Endothelial cell of umbilical vein (primary cell): ENCODE results near the gene NUP205. TPM values are rescaled to one million over a fixed set of nuclear protein-coding genes. Genes with fewer than 3 reads are reported as not detected.
"Not testable (repeated sequence)": the region's sequence is repeated elsewhere in the genome, so short reads cannot be mapped to it uniquely, and the experiment has no call there.

ENCODE experiments used
- BruUV-seq: library from RNA; stranded (reverse); fragments of 400-500 nt; replicated peaks from 2 replicates; lab custom pipeline; 2021; lab: Mats Ljungman, UMichigan
- CTCF ChIA-PET: fragments of 300-600, 350-600 bp; sonication (Branson Sonifier 250); formaldehyde crosslinking; loops from one replicate; lab custom pipeline; 2021; ENCODE audit warnings: antibody characterized with exemption, inconsistent platforms; lab: Charles Lee
- POLR2A ChIA-PET: fragments of 300-600, 350-600 bp; sonication (Branson Sonifier 250); formaldehyde crosslinking; loops from one replicate; lab custom pipeline; 2021; ENCODE audit warnings: antibody characterized with exemption, inconsistent platforms; lab: Charles Lee
- DNase-seq: peaks from one replicate; pipeline ENCODE4 v3.0.0-alpha.2; 2011; ENCODE audit warnings: low read depth, low spot score
- FAIRE-seq: peaks from 2 replicates; lab custom pipeline; 2011; peaks lifted over from hg19 to GRCh38; lab: Jason Lieb, UNC
- H2AFZ ChIP-seq: 2 replicates; pipeline ENCODE4 v1.6.0; 2012; ENCODE audit warnings: low read depth, low read length, control low read depth, inconsistent platforms
- H3K27ac ChIP-seq: 2 replicates; pipeline ENCODE4 v1.5.1; 2011; ENCODE audit warnings: low read depth, mild to moderate bottlenecking, control low read depth, low read length, moderate library complexity; ENCODE audit not compliant: insufficient read depth
- H3K27me3 ChIP-seq, 2 experiments: 2 replicates each; pipeline versions ENCODE4 v1.6.0 to v1.6.1; 2011; ENCODE audit warnings: low read length in 2 of 2, mixed read lengths in 1 of 2; ENCODE audit not compliant: control insufficient read depth in 2 of 2, insufficient read depth in 2 of 2
- H3K36me3 ChIP-seq, 2 experiments: 2 replicates in 1 of 2; 3 replicates in 1 of 2; pipeline ENCODE4 v1.5.1; 2011; ENCODE audit warnings: low read length in 2 of 2, mild to moderate bottlenecking in 1 of 2, moderate library complexity in 1 of 2; ENCODE audit not compliant: control insufficient read depth in 2 of 2, insufficient read depth in 2 of 2; ENCODE audit errors: extremely low read depth in 1 of 2
- H3K4me1 ChIP-seq: 3 replicates; pipeline ENCODE4 v1.5.1; 2011; ENCODE audit warnings: mild to moderate bottlenecking, low read length; ENCODE audit not compliant: control insufficient read depth, insufficient read depth; ENCODE audit errors: extremely low read depth
- H3K4me2 ChIP-seq: 2 replicates; pipeline ENCODE4 v1.6.1; 2011; ENCODE audit warnings: low read length, control low read depth, mixed read lengths; ENCODE audit not compliant: insufficient read depth
- H3K4me3 ChIP-seq, 3 experiments: fragments of 200-600 bp in 1 of 3; sonication (generic), shearing (Covaris generic) in 1 of 3; replicated peaks in 1 of 3; 2 replicates each; pipeline ENCODE4 v1.5.1; 2011 to 2016; ENCODE audit warnings: control low read depth in 3 of 3, low read length in 3 of 3, mild to moderate bottlenecking in 2 of 3, inconsistent platforms in 1 of 3, low read depth in 1 of 3, moderate library complexity in 1 of 3; ENCODE audit not compliant: insufficient read depth in 1 of 3
- H3K79me2 ChIP-seq: 2 replicates; pipeline ENCODE4 v1.6.0; 2012; ENCODE audit warnings: low read length, inconsistent platforms; ENCODE audit not compliant: control insufficient read depth, insufficient read depth
- H3K9ac ChIP-seq: replicated peaks from 2 replicates; pipeline ENCODE3; 2011; ENCODE audit warnings: low read length, control low read depth; ENCODE audit not compliant: insufficient read depth; ENCODE audit errors: extremely low read depth
- H3K9me1 ChIP-seq: replicated peaks from 3 replicates; pipeline ENCODE4 v1.6.0; 2011; ENCODE audit warnings: mild to moderate bottlenecking, low read length; ENCODE audit not compliant: control insufficient read depth, insufficient read depth; ENCODE audit errors: extremely low read depth
- H3K9me3 ChIP-seq: replicated peaks from 2 replicates; pipeline ENCODE4 v1.5.1; 2012; ENCODE audit warnings: low read length, inconsistent platforms; ENCODE audit not compliant: control insufficient read depth, insufficient read depth
- H4K20me1 ChIP-seq: replicated peaks from 2 replicates; pipeline ENCODE3; 2011; ENCODE audit warnings: mild to moderate bottlenecking, low read length; ENCODE audit not compliant: control insufficient read depth, insufficient read depth; ENCODE audit errors: extremely low read depth
- CTCF ChIP-seq, 2 donors: IDR thresholded peaks; 1 replicate in 1 of 2; 2 replicates in 1 of 2; pipeline ENCODE4 v1.5.1; 2011; ENCODE audit warnings: low read length in 2 of 2, mild to moderate bottlenecking in 2 of 2, moderate library complexity in 2 of 2, control low read depth in 1 of 2, inconsistent platforms in 1 of 2, low read depth in 1 of 2; ENCODE audit not compliant: insufficient read depth in 1 of 2; ENCODE audit errors: extremely low read depth in 1 of 2
- EZH2 ChIP-seq: IDR thresholded peaks from 2 replicates; pipeline ENCODE4 v1.6.1; 2012; ENCODE audit warnings: borderline replicate concordance, low read depth, mild to moderate bottlenecking, moderate library complexity, low read length, inconsistent platforms; ENCODE audit not compliant: severe bottlenecking
- FOS ChIP-seq: IDR thresholded peaks from 2 replicates; pipeline ENCODE4 v1.6.1; 2011; ENCODE audit warnings: mild to moderate bottlenecking, low read length, moderate library complexity, borderline replicate concordance; ENCODE audit not compliant: insufficient read depth
- GATA2 ChIP-seq: IDR thresholded peaks from 2 replicates; pipeline ENCODE4 v1.7.0; 2011; ENCODE audit warnings: low read depth, mild to moderate bottlenecking, moderate library complexity, mixed read lengths, low read length; ENCODE audit not compliant: insufficient read length, insufficient read depth
- JUN ChIP-seq: IDR thresholded peaks from 2 replicates; pipeline ENCODE4 v1.6.1; 2011; ENCODE audit warnings: borderline replicate concordance, low read depth; ENCODE audit not compliant: insufficient read length, insufficient read depth
- MYC ChIP-seq: IDR thresholded peaks from one replicate; pipeline ENCODE4 v1.6.1; 2011; ENCODE audit warnings: mild to moderate bottlenecking, low read depth, low read length
- POLR2A ChIP-seq: IDR thresholded peaks from 2 replicates; pipeline ENCODE4 v1.6.1; 2012; ENCODE audit warnings: low read depth, mild to moderate bottlenecking, control low read depth, low read length
- POLR2AphosphoS5 ChIP-seq: IDR thresholded peaks from 2 replicates; pipeline ENCODE4 v1.6.1; 2012; ENCODE audit warnings: low read depth, mild to moderate bottlenecking, control low read depth, low read length, moderate library complexity; ENCODE audit not compliant: insufficient read depth
- dilution Hi-C: fragments of 300-500 bp; cut with MboI; formaldehyde crosslinking; loops from one replicate; pipeline ENCODE4 v1.15.0; 2019; ENCODE audit warnings: low sequenced_read_pairs; ENCODE audit not compliant: extremely low pct_ligation_motif_present
- intact Hi-C: fragments of 100-400 bp; cut with micrococcal nuclease; formaldehyde crosslinking; loops from one replicate; pipeline ENCODE4 v1.10.0; 2022
- polyA plus RNA-seq, 4 experiments: library from polyadenylated mRNA; depleted of rRNA in 3 of 4; stranded (reverse) in 3 of 4; unstranded in 1 of 4; fragments of >200 nt; gene quantifications; 2 replicates each; pipeline versions ENCODE4 v1.2.1 to v1.2.3, GENCODE V29; 2011 to 2012; ENCODE audit warnings: missing spikeins in 1 of 4
- total RNA-seq: library from RNA; stranded (reverse); gene quantifications from 2 replicates; pipeline ENCODE4 v1.2.3, GENCODE V29; 2021

NUP205 gene
- total and polyA plus RNA-seq, 2 donors (not counting 3 experiments of a cell fraction or from before 2014, with no cell fraction given): 48.8 to 81.3 TPM

- Histone ChIP-seq H3K4me1 (peaks cover 21% of the 10 kb centered on the region), H3K79me2 (peaks cover 73% of the 10 kb centered on the region), H4K20me1 (no peaks in the 10 kb centered on the region), H3K9ac (no peak overlapping the region), H2AFZ (no peak overlapping the region), H3K27ac (no peak overlapping the region), H3K4me2 (no peak overlapping the region), H3K9me1 (no peaks in the 10 kb centered on the region), H3K36me3 (peaks cover 0 to 2% of the 10 kb centered on the region in 2 experiments), H3K4me3 (no peak overlapping the region), H3K9me3 (no peaks in the 10 kb centered on the region), H3K27me3 (no peaks in the 10 kb centered on the region)
- dilution Hi-C loops: no loop called here
- POLR2A ChIA-PET: no interaction called here
- no peak for FAIRE-seq
- BruUV-seq: no TSS peak
- TF ChIP-seq CTCF (IDR thresholded peaks at IDR 0.05; ENCODE audit: extremely low read depth in 1 of 2, insufficient read depth in 1 of 2, low read depth in 1 of 2, low read length in 2 of 2): no peak
- no peak for TF ChIP-seq GATA2
- TF ChIP-seq FOS: no peak
- TF ChIP-seq POLR2A: no peak
- TF ChIP-seq EZH2: no peak
- TF ChIP-seq MYC: no peak
- TF ChIP-seq POLR2AphosphoS5: no peak
- TF ChIP-seq JUN: no peak
- CTCF ChIA-PET: interaction anchor here (0.9 kb wide), 1 partner anchor 18 kb away, joined by 3 read pairs; no protein-coding TSS in a partner anchor
- DNase-seq: no peak
- intact Hi-C loops: loop anchor here (10.0 kb wide), 1 partner anchor 1918 kb away; no protein-coding TSS in a partner anchor
These were observed 109.1 kb downstream of the NUP205 start for GRCh38 chr7:135666846-135667245.

- intact Hi-C loops: loop anchor here (10.0 kb wide), 1 partner anchor 1917 kb away; no protein-coding TSS in a partner anchor
- POLR2A ChIA-PET, DNase-seq: not testable (repeated sequence)
These were observed 109.9 kb downstream of the NUP205 start for GRCh38 chr7:135667626-135668025.

GRCh38 chr7:135668852-135669395, 111.2 kb downstream of the NUP205 start:
- Histone ChIP-seq H3K4me1 (peaks cover 29% of the 10 kb centered on the region), H3K79me2 (peaks cover 63% of the 10 kb centered on the region)
- H3K9me3 ChIP-seq, dilution Hi-C loops, H3K4me3 ChIP-seq, H3K27me3 ChIP-seq, H4K20me1 ChIP-seq, H2AFZ ChIP-seq, H3K9me1 ChIP-seq, POLR2A ChIA-PET, BruUV-seq, H3K9ac ChIP-seq, DNase-seq, H3K27ac ChIP-seq, H3K4me2 ChIP-seq, FAIRE-seq, CTCF ChIA-PET, H3K36me3 ChIP-seq: not testable (repeated sequence)
- intact Hi-C loops: loop anchor here (10.0 kb wide), 1 partner anchor 1916 kb away; no protein-coding TSS in a partner anchor

More at GRCh38 chr7:135667626-135668025, 109.9 kb downstream of the NUP205 start:
- H2AFZ ChIP-seq, H3K9ac ChIP-seq, H3K27ac ChIP-seq, H4K20me1 ChIP-seq, dilution Hi-C loops, H3K4me3 ChIP-seq, H3K36me3 ChIP-seq, BruUV-seq, H3K9me3 ChIP-seq, CTCF ChIA-PET, H3K27me3 ChIP-seq, H3K4me2 ChIP-seq, H3K9me1 ChIP-seq, FAIRE-seq: not testable (repeated sequence)
- peaks cover 23% of the 10 kb centered on the region for H3K4me1 ChIP-seq
- H3K79me2 ChIP-seq: peaks cover 73% of the 10 kb centered on the region
